HG03521 (cell line): ENCODE results near the gene JAG2.

Experiments
- ATAC-seq: cut with Tn5 transposase; IDR thresholded peaks from one replicate; pipeline ENCODE4 v1.9.1; 2021; ENCODE audit warnings: mild to moderate bottlenecking, moderate library complexity; ENCODE audit not compliant: unreplicated experiment

JAG2 gene

DNA sequence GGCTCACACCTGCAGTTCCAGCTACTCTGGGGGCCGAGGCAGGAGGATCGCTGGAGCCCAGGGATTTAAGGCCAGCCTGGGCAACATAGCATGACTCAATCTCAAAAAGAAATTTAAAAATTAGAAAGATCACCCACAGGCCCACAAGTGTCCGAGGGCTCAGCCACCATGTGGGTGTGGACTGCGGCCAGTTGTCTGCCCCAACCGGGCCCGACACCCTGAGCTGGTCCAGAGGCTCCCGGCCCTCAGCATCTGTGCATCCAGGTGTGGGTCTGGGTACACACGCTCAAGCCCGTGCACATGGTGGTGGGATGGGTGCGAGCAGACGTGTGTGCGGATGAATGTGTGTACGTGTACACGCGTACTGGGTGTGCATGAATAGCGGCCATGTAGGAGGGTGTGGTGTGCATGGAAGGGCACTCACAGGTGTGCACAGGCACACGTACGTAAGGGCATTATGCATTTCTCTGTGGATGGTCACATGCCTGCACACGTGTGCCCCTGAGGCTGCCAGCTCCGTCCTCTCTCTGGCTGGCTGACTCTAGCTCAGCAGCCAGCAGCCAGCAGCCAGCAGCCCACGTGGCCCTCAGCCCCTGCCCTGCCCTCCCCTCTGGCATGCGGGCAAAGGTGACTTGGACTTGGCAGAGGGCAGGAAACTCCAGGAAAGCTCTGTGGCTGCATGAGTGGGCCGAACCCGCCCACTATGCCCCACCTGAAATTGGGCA lies 35.8 kb upstream of the JAG2 start:
- no peak for ATAC-seq

DNA sequence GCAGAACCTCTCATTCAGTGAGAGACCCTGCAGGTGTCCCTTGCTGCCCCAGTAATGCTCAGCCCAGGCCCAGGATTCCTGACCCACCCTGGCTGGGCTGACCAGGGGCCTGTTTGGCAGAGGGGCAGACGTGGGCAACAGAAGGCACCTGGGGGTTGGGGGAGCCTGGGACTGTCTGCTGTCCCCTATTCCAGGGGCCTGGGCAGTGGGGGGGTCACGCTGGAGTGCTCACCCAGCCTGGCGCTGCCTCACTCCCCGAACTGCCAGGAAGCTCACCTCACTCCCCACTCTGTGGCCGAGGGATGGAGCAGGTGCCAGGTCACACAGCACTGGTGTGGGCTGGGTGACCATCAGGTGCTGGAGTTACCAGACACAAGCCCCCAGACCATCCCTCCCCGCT lies 35.1 kb upstream of the JAG2 start:
- ATAC-seq = no peak

DNA sequence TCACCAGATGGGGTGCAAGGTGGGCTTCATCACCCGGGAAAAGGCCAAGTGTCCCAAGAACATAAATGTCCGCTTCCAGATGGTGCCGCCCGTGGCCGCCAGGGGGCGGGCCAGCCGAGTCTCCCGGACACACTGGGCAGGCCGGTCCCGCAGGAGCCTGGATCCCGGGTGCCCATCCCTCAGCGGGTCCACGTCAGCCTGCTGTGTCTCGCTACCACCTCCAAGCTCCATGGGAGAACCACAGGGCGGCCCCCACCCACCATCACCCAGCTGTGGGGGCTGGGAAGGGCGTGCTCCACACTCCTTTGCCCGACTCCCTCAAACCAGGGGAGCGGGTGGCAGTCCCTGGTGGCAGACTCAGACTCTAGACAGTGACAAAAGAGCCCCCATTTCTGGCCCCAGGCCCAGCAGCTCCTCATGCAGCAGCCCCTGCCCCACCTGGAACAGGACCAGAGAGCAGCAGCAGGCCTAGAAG lies 34.5 kb upstream of the JAG2 start:
- no peak for ATAC-seq

DNA sequence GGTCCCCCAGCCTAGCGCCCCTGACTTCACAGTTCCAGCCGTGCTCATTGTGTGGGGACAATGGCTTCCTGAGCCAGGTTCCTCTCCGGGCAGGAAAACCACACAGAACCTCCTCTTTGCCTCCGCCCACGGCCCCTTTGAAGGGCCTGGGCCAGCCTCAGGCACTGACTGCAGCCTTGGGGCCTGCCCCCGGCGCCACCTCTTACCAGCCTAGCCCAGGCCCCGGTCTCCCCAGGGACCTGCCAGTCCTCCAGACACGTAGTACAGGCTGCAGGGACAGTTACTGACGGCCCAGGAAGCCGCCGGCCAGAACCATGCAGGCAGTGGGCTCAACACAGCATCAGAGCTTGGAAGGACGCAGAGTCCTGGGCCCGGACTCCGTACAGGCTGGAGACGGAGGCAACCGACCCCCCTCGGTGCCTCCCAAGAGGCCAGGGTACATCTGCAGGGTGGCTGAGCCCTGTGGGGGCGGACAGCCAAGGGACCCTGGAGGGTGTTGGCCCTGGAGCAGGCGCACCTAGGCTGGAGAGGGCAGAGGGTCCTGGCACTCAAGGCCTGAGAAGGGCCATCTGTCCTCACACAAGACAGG lies 33.4 kb upstream of the JAG2 start:
- ATAC-seq = no peak

DNA sequence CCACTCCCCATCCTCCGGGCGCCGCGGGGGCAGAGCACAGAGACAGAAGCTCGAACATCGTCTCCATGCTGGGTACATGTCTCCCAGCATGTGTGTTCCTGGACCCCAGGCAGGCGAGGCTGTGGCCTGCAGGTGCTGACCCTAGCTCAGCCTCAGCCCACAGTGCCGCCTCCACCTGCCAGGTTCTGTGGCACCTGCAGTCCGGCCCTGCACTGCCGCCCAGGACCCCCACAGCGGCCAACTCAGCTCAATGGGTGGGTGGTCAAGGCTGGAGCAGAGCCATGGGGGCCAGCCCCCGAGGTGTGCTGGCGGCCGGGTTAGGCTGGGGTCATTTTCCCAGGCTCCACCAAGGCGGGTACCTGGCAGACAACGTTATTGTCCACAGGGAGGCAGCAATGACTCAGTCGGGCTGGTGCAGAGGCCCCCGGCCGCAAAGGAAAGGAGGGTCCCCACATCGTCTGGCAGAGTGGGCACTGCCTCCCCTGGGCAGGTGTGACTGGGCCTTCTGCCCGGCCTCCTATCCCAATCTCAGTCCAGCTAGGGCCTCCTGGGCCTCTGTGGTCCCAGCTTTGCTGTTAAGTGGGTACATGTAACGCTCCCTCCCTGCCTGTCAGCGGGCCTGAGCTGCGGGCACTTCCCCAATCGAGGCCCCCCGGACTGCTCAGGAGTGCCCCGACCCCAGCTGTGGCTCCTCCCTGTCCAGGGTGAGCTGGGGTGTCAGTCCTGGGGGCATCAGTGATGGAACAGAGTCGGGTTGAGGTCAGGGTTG lies 32.8 kb upstream of the JAG2 start:
- no peak for ATAC-seq

DNA sequence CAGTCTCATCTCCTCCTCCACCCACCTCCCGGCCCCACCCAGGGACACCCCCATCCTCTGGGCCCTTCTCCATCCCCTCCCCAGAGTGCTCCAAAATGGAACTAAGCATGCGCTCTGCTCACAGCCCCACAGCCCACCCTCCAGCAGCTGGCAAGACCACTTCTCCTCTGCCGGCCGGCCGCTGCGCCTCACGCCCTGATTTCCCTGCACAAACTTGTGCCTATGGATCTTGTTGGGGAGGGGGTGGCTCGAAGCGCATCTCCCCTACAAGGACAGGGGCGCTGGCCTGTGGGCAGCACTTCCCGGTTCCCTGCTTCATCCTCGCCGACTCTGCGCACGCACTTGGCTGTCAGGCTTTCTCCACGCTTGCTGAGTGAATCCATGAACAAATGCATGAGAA lies 32.1 kb upstream of the JAG2 start:
- no peak for ATAC-seq

DNA sequence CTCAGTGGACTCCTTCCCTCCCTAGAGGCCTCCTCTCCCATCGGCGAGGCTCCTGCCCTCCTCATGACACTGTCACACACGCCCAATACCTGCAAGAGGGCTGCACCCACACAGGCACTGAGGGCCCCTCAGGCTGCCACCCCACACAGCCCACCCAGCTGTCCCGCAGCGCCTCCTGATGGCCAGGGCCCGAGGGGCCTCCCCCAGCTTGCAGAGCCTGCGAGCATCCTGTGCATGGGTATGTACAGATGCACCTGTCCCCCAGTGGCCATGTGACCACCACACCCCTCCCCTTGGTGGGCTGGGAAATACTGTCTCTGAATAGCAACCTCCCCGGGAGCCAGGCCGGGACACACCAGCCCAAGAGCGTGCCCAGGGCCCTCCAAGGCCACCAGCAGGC lies 31.5 kb upstream of the JAG2 start:
- ATAC-seq = no peak

DNA sequence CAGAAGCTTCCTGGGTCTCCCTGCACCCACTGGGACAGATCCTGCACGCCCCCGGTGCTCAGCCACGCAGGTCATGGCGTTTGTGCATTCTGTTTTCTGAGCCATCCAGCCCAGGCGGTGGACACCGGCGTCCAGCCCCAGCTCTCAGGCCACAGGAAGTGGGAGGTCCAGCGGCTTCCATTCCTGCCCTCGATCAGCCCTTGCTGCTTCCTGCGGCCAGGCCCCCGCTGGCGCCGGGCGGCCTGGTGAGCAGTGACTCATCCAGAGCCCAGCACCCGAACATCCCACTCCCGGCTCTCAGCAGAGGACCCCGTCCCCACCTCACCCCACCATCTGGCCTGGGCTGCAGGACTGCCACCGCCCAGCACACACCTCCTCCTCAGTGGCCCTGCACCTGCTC lies 30.5 kb upstream of the JAG2 start:
- ATAC-seq = no peak

DNA sequence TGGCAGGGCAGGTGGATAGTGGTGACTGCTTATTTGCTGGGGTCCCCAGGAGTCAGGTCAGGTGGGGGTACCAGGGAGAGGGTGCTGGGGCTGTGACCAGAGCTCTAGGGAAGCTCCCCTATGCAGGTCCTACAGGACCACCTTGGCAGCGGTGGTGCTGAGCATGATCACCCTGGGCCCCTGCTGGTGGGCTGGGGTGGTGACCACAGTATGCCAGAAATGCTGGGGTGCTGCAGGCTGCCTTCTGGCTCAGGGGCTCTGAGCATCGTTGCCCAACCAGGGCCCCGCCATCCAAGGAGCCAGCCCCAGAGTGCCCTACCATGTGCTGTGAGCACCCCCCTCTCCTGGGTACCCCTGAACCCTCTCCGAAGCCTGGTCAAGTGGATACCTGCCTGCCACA lies 30.0 kb upstream of the JAG2 start:
- no peak for ATAC-seq

DNA sequence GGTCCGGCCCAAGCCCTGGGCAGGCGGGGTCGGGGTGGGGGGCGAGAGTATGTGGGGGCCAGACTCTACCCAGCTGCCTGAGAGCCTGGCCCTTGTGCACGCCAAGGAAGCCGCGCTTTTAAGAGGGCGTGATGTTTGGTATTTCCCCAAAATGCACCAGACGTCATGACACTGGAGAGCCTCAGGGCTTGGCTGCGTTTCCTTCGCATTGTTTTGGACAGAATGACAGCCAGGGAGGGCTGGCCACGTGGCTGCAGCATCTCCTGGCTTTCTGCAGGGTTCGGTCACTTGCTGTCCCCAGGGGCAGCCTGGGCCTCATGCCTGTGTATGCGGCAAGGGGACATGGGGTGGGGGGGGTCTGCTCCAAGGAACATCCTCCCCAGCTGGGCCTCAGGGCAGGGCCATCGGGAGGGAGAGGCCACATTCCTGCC lies 28.6 kb upstream of the JAG2 start:
- ATAC-seq = no peak

DNA sequence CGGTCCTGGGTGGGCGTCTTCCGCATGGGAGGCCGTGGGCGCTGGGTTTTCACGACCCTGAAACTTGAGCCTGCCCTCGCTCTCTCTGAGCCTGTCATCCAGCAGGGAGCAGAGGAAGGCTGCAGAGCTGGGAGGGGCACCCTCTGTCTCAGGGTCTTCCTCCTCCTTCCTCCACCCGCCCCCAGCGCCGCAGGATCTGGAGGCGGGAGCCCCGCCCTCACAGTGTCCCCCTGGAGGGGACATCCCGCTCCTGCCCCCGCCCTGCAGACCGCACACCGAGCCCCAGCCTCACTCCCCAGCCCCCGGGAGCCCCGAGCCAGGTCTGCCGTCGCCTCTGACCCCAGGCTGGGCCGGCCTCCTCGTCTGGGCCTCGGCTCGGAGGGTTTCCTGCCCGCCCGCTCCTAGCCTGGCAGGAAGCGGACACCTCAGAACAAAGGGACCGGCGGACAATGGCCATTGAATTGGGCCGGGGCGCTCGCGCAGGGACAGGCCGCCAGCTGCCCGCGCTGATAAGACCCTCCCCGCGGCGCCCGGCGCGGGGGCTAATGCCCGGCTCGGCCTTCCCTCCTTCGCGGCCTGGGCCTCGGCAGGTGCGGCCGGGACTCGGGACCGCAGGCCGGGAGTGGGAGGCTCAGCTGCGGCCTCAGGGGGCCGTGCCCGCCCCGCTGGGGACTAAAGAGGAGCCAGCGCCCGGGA lies 27.8 kb upstream of the JAG2 start:
- ATAC-seq = no peak

DNA sequence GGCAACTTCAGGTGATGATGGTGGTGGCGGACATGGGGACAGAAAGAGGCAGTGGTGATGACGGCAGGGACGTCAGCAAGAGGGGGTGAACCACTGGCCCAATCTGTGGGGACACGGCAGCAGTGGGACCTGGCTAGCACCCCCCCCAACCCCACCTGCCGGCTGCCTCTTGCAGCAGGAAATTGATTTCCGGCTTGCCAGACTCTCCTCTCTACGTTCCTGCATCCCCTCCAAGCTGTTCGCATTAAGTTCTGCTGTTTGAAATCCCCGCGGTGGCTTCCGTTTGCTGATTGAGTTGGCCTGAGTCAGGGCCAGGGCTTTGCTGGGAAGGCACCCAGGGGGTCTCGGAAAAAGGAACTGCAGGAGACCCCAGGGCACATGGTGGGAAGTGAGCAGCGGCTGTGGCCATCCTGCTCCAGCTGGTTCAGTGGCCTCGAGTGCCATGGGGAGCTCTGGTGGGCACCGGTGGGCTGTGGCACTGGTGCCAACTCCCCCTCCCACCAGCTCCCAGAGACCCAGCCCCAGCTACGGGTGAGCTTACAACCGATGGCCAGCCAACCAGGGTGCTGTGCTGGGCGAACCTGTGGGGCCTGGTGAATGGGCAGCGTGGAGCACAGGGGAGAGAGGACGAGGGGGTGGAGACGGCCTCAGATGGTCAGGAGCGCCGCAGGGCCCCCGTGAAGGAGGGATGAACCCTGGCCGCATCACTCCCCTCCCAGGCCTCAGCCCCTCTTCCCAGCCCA lies 27.1 kb upstream of the JAG2 start:
- ATAC-seq = no peak

DNA sequence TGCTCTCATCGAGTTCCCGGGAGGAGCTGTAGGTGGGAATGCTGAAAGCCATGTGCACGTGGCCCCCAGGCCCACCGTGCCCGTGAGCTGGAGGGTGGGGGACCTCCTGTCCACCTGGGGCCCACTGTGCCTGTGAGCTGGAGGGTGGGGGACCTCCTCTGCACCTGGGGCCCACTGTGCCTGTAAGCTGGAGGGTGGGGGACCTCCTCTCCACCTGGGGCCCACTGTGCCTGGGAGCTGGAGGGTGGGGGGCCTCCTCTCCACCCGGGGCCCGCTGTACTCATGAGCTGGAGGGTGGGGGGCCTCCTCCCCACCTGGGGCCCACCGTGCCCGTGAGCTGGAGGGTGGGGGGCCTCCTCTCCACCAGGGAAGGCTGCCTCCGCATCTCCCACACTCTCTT lies 26.5 kb upstream of the JAG2 start:
- no peak for ATAC-seq

DNA sequence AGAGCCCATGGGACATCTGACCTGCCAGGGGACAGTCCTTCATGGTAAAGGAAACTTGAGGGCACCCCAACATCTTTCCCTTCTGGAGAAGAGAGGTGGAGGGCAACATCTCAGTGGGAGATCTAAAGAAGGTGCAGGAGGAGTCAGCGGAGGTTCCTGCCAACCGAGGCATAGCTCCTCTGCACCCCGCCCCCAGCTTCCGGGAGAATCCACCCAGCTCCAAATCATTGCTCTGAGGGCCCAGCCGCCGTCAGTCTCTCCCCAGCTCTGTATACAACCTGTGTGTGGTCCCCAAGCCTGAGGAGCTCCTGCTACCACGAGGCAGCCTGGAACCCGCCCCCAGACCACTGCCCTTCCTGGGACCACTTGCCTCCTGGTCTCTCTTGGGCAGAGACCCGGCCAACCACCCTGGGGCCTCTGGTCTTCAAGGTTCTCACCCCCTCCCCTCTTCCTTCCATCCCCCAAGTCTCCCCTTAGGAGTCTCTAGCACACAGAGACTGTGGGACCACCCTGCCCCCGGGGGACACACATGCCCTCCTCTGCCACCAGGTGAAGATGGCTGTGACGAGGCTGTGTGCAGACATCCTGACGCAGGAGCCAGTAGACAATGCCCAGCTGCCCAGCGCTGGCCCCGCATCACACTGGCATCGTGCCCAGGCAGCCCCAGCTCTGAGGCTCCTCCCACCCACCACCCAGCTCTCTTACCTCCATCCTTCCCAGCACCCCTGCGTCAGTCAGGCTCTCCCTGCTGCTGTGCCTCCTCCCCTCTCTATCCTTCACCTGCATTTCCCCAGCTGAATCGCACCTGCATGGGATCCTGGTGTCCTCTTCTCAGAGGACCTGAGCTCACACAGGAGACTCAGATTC lies 25.6 kb upstream of the JAG2 start:
- no peak for ATAC-seq

DNA sequence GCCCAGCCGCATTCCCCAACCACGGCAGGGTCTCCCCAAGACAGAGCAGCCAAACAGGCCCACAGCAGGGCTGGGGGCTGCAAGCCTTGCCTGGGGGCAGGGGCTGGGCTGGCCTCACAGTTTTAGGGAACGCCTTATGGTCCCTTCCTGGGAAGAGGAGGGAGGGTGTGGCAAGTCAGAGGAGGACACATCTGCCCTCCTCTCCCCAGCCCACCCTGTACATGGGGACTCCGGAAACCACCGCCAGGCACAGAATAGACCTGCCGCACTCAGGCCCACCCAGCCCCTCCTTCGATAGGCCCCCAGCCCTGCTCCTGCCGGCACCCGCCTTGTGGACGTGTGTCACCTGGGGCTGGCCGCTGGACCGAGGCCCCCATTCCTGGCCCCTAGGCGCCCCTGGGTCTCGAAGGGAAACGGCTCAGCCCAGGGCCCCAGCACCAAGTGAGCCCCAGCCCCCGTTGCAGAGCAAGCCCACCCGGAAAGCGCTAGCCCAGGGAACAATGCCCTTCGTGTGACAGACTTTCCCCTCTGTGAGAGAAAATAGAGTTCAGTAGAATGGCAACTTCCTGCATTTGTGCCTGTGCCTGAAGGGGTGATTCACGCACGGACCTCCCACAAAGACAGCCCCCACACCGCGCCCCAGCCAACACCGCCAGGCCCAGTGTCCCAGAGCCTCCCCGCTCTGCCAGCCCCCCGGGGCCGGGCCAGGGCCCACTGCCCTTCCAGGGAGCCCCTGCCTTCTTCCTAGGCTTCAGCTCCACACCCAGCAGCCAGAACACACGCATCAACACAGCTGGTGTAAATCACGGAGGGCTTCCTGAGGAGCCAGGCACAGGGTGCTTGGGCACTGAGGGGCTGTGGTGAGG lies 24.5 kb upstream of the JAG2 start:
- no peak for ATAC-seq

DNA sequence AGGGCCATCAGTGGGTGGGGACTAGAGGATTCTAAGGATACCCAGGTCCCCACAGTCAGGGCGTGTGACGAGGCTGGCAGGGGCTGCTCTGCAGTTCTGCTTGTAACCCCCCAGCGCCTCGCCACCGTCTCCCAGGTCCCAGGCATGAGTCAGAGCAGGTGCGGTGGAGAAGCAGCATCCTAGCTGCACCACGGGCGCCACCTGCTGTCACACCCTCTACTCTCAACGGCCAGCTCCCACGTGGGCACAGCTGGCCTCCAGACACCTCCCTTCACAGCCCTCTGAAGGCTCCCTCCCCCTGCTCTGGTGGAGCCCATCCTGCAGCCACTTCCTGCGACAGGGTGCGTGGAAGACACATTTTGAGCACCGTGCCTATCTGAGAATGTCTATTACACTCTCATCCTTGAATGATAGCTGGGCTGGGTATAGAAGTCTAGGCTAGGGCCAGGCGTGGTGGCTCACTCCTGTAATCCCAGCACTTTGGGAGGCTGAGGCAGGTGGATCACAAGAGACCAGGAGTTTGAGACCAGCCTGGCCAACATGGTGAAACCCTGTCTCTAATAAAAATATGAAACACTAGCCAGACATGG lies 19.5 kb upstream of the JAG2 start:
- no peak for ATAC-seq

DNA sequence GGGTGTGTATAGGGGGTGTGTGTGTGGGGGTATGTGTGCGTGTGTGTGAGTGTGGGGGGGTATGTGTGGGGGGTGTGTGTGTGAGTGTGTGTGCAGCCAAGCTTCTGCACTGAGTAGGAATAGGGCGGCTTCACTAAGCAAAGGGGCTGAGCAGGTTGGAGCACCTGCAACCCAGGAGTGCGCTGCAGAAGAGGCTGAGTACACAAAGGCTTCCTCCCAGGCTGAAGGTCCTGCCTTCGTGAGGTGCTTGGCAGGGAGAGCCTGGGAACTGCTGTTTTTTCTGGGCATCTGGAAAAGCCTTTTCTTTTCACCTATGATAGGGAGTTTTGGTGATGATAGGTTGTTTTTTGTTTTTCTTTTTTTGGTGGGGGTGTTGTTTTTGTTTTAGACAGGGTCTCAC lies 18.5 kb upstream of the JAG2 start:
- no peak for ATAC-seq

DNA sequence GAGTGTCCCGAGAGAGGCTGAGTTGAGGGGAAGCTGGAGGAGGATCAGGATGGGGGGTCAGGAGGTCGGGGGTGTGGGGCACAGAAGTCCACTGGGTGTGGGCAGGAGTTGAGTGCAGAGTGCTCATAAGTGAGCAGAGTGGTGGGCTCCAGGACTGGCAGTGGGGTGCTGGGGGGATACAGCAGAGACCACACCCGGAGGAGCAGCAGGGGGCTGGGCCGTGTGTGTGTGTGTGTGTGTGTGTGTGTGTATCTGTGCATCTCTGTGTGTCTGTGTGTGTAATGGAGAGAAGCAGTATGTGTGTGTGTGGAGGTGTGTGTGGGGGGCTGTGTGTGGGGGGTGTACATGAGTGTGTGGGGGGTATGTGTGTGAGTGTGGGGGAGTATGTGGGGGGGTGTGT lies 17.4 kb upstream of the JAG2 start:
- ATAC-seq = no peak

DNA sequence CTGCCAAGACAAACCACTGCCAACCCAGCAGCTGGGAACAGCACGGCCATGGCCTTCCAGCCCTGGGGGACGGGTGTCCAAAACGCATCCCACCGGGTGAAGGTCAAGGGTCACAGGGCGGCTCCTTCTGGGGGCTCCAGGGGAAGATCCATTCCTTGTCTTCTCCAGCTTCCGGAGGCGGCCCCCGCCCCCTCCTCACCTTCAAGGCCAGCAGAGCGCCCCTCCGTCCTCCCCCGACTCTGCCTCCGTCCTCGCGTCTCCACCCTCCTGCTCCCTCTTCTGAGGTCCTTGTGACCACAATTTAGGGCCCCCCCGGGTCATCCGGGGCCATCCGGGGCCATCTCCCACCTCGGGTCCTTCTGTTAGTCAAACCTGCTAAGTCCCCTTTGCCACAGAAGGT lies 16.4 kb upstream of the JAG2 start:
- no peak for ATAC-seq
